CD14-positive monocyte (primary cell): ENCODE data around the gene TMEM187. TPM values are rescaled to one million over a fixed set of nuclear protein-coding genes. Genes with fewer than 3 reads are reported as not detected.

Experiments used
- DNase-seq, 3 donors: peaks; one replicate each; pipeline ENCODE4 v3.0.0-alpha.2; 2011 to 2022
- H2AFZ ChIP-seq: 2 replicates; pipeline ENCODE4 v1.6.0; 2012; ENCODE audit warnings: mild to moderate bottlenecking, low read depth, low read length, inconsistent platforms; ENCODE audit not compliant: insufficient read depth, poor library complexity, severe bottlenecking
- H3K27ac ChIP-seq, 2 donors: 1 replicate in 1 of 2; 2 replicates in 1 of 2; pipeline ENCODE4 v1.5.1; 2012 to 2013; ENCODE audit warnings: low read length in 2 of 2, control low read depth in 1 of 2, inconsistent platforms in 1 of 2, low read depth in 1 of 2, mild to moderate bottlenecking in 1 of 2
- H3K27me3 ChIP-seq, 2 donors: one replicate each; pipeline versions ENCODE4 v1.6.0 to v1.6.1; 2011 to 2013; ENCODE audit warnings: low read length in 2 of 2; ENCODE audit not compliant: control insufficient read depth in 2 of 2, insufficient read depth in 2 of 2
- H3K36me3 ChIP-seq, 2 donors: replicated peaks in 1 of 2; 1 replicate in 1 of 2; 2 replicates in 1 of 2; pipeline versions ENCODE4 v1.5.1 to v1.6.1; 2012 to 2013; ENCODE audit warnings: low read length in 2 of 2, control low read depth in 1 of 2, inconsistent platforms in 1 of 2, mild to moderate bottlenecking in 1 of 2; ENCODE audit not compliant: insufficient read depth in 2 of 2, control insufficient read depth in 1 of 2
- H3K4me1 ChIP-seq, 2 donors: 1 replicate in 1 of 2; 2 replicates in 1 of 2; pipeline versions ENCODE4 v1.5.1 to v1.6.1; 2012 to 2013; ENCODE audit warnings: low read length in 2 of 2, control low read depth in 1 of 2, inconsistent platforms in 1 of 2, mild to moderate bottlenecking in 1 of 2, moderate library complexity in 1 of 2; ENCODE audit not compliant: insufficient read depth in 2 of 2, control insufficient read depth in 1 of 2
- H3K4me2 ChIP-seq: replicated peaks from 2 replicates; pipeline ENCODE3; 2012; ENCODE audit warnings: low read length, moderate library complexity, mild to moderate bottlenecking; ENCODE audit not compliant: poor library complexity, severe bottlenecking; ENCODE audit errors: extremely low read depth
- H3K4me3 ChIP-seq, 3 experiments: fragments of 200-600 bp in 1 of 3; sonication (generic) in 1 of 3; replicated peaks in 1 of 3; 1 replicate in 2 of 3; 2 replicates in 1 of 3; pipeline ENCODE4 v1.5.1; 2011 to 2013; ENCODE audit warnings: low read length in 3 of 3, mild to moderate bottlenecking in 3 of 3, control low read depth in 2 of 3, low read depth in 2 of 3, inconsistent platforms in 1 of 3, moderate library complexity in 1 of 3
- H3K79me2 ChIP-seq: 2 replicates; pipeline ENCODE4 v1.6.0; 2012; ENCODE audit warnings: mild to moderate bottlenecking, control low read depth, inconsistent platforms, low read length, moderate library complexity; ENCODE audit not compliant: insufficient read depth
- H3K9ac ChIP-seq: 2 replicates; pipeline ENCODE4 v1.6.0; 2017; ENCODE audit warnings: low read length, mild to moderate bottlenecking; ENCODE audit not compliant: insufficient read depth, poor library complexity, severe bottlenecking
- H3K9me3 ChIP-seq, 2 donors: replicated peaks in 1 of 2; 1 replicate in 1 of 2; 2 replicates in 1 of 2; pipeline versions ENCODE4 v1.5.1 to v1.6.1; 2012 to 2013; ENCODE audit warnings: low read length in 2 of 2, control low read depth in 1 of 2; ENCODE audit not compliant: control insufficient read depth in 1 of 2, insufficient read depth in 1 of 2
- H4K20me1 ChIP-seq: 2 replicates; pipeline ENCODE4 v1.6.0; 2012; ENCODE audit warnings: mild to moderate bottlenecking, low read length, control low read depth, moderate library complexity; ENCODE audit not compliant: insufficient read depth
- H3K27ac Mint-ChIP-seq, 7 donors: one replicate each; pipeline ENCODE4 v1.8.0; 2020; ENCODE audit warnings: mild to moderate bottlenecking in 7 of 7, mixed read lengths in 7 of 7, moderate library complexity in 6 of 7, inconsistent platforms in 2 of 7
- H3K27me3 Mint-ChIP-seq, 3 donors: one replicate each; pipeline ENCODE4 v1.8.0; 2021 to 2022; ENCODE audit warnings: low read depth in 3 of 3, mild to moderate bottlenecking in 3 of 3, mixed read lengths in 3 of 3, moderate library complexity in 3 of 3, inconsistent platforms in 1 of 3
- H3K36me3 Mint-ChIP-seq, 2 donors: one replicate each; pipeline ENCODE4 v1.8.0; 2020; ENCODE audit warnings: mixed read lengths in 2 of 2, inconsistent platforms in 1 of 2, mild to moderate bottlenecking in 1 of 2
- H3K4me1 Mint-ChIP-seq: one replicate; pipeline ENCODE4 v1.8.0; 2020; ENCODE audit warnings: mild to moderate bottlenecking, mixed read lengths
- H3K4me3 Mint-ChIP-seq, 2 donors: one replicate each; pipeline ENCODE4 v1.8.0; 2020; ENCODE audit warnings: mild to moderate bottlenecking in 2 of 2, mixed read lengths in 2 of 2, moderate library complexity in 1 of 2
- H3K9me3 Mint-ChIP-seq, 7 donors: one replicate each; pipeline ENCODE4 v1.8.0; 2020 to 2022; ENCODE audit warnings: mixed read lengths in 7 of 7, mild to moderate bottlenecking in 6 of 7, moderate library complexity in 6 of 7, inconsistent platforms in 2 of 7
- CTCF ChIP-seq: fragments of 200-600 bp; IDR thresholded peaks from one replicate; pipeline ENCODE4 v1.8.0; 2022; ENCODE audit warnings: antibody characterized with exemption, mild to moderate bottlenecking
- WGBS: methylation state at CpG from one replicate; pipeline ENCODE4 v1.1.5; 2013; ENCODE audit warnings: missing lambda C conversion rate; ENCODE audit not compliant: insufficient coverage; 5-methylcytosine and 5-hydroxymethylcytosine counted together
- intact Hi-C, 2 donors: fragments of 100-400 bp; cut with micrococcal nuclease; formaldehyde crosslinking; loops; one replicate each; pipeline versions ENCODE4 v1.15.0 to v1.15.1; 2023
- polyA plus RNA-seq, 3 donors: library from polyadenylated mRNA; depleted of rRNA in 1 of 3; unstranded in 2 of 3; stranded (reverse) in 1 of 3; fragments of 300-500 nt in 2 of 3; fragments of >200 nt in 1 of 3; fragmentation: Illumina TruSeq in 2 of 3; gene quantifications; 1 replicate in 2 of 3; 2 replicates in 1 of 3; pipeline ENCODE4 v1.2.3, GENCODE V29; 2012 to 2021

The TMEM187 gene
- polyA plus RNA-seq, 3 donors: 2.8 to 10.3 (median 4.9) TPM

- 98% methylated on average over 12 of the region's 24 CpGs for WGBS
- intact Hi-C loops: loop anchor here in 1 of 2 donors (10.0 kb wide), 1 partner anchor 78 kb away; the partner anchor contains the start of gene MECP2
- H3K9me3 Mint-ChIP-seq: peaks cover 0 to 7% (median 0%) of the 10 kb centered on the region in 7 donors
- peaks cover 50% of the 10 kb centered on the region for H3K79me2 ChIP-seq
- peaks cover 53 to 55% of the 10 kb centered on the region in 2 donors for H3K36me3 ChIP-seq
- no peaks in the 10 kb centered on the region for H3K27me3 ChIP-seq
- peaks cover 38 to 46% of the 10 kb centered on the region in 2 donors for H3K4me1 ChIP-seq
- H3K9ac ChIP-seq: no peak overlapping the region
- no peak overlapping the region for H3K27ac ChIP-seq
- H2AFZ ChIP-seq: no peak overlapping the region
- H3K27ac Mint-ChIP-seq: peak overlapping the region in 1 of 7 donors; percentile 63
- peaks cover 0 to 5% of the 10 kb centered on the region in 2 donors for H3K9me3 ChIP-seq
- peaks cover 24% of the 10 kb centered on the region for H3K4me1 Mint-ChIP-seq
- no peak overlapping the region for H3K4me2 ChIP-seq
- H3K27me3 Mint-ChIP-seq: peaks cover 0 to 36% (median 0%) of the 10 kb centered on the region in 3 donors
- no peak for TF ChIP-seq CTCF
- no peak overlapping the region for H3K4me3 Mint-ChIP-seq
- no peak overlapping the region for H3K4me3 ChIP-seq
- peaks cover 74% of the 10 kb centered on the region for H4K20me1 ChIP-seq
- H3K36me3 Mint-ChIP-seq: peaks cover 26 to 53% of the 10 kb centered on the region in 2 donors
- no peak for DNase-seq
These were observed 44.0 kb downstream of the TMEM187 start for GRCh38 chrX:154016366-154017076.

GRCh38 chrX:154017766-154018517, 45.4 kb downstream of the TMEM187 start:
- H4K20me1 ChIP-seq: peaks cover 65% of the 10 kb centered on the region
- peak overlapping the region in 4 of 7 donors; percentile 35 to 95 (median 91) for H3K27ac Mint-ChIP-seq
- H3K79me2 ChIP-seq: peaks cover 52% of the 10 kb centered on the region
- peaks cover 31 to 44% of the 10 kb centered on the region in 2 donors for H3K4me1 ChIP-seq
- peaks cover 0 to 5% of the 10 kb centered on the region in 2 donors for H3K9me3 ChIP-seq
- no peak for DNase-seq
- peak overlapping the region in 1 of 2 donors; percentile 93 for H3K27ac ChIP-seq
- H3K4me2 ChIP-seq: peak overlapping the region; percentile 83
- 91% methylated on average over 10 of the region's 26 CpGs for WGBS
- peaks cover 39 to 41% of the 10 kb centered on the region in 2 donors for H3K36me3 ChIP-seq
- intact Hi-C loops: loop anchor here in 1 of 2 donors (10.0 kb wide), 1 partner anchor 77 kb away; the partner anchor contains the start of gene MECP2
- H3K27me3 ChIP-seq: no peaks in the 10 kb centered on the region
- peaks cover 0 to 42% (median 0%) of the 10 kb centered on the region in 3 donors for H3K27me3 Mint-ChIP-seq
- peaks cover 26% of the 10 kb centered on the region for H3K4me1 Mint-ChIP-seq
- TF ChIP-seq CTCF: no peak
- peak overlapping the region in 2 of 3 experiments; percentile 69 to 79 for H3K4me3 ChIP-seq
- peaks cover 0 to 7% (median 0%) of the 10 kb centered on the region in 7 donors for H3K9me3 Mint-ChIP-seq
- H3K4me3 Mint-ChIP-seq: peak overlapping the region; percentile 86 to 94
- peak overlapping the region; percentile 96 for H3K9ac ChIP-seq
- H3K36me3 Mint-ChIP-seq: peaks cover 21 to 45% of the 10 kb centered on the region in 2 donors
- no peak overlapping the region for H2AFZ ChIP-seq
